Large intestine (tissue), 3 donors: ENCODE measurements around the gene TBPL2. TPM values are rescaled to one million over a fixed set of nuclear protein-coding genes. Genes with fewer than 3 reads are reported as not detected.
"Not testable (repeated sequence)": the region's sequence is repeated elsewhere in the genome, so short reads cannot be mapped to it uniquely, and the experiment has no call there.

Experiments
- DNase-seq, 2 donors: peaks; one replicate each; pipeline versions ENCODE4 v3.0.0 to v3.0.0-alpha.2; 2013
- H3K27ac ChIP-seq: one replicate; pipeline ENCODE4 v1.5.1; 2013; ENCODE audit warnings: low read length
- H3K27me3 ChIP-seq: 2 replicates; pipeline ENCODE4 v1.6.1; 2013; ENCODE audit warnings: low read length; ENCODE audit not compliant: control insufficient read depth, insufficient read depth
- H3K36me3 ChIP-seq: 2 replicates; pipeline ENCODE4 v1.6.1; 2013; ENCODE audit warnings: low read length; ENCODE audit not compliant: control insufficient read depth, insufficient read depth
- H3K4me1 ChIP-seq: one replicate; pipeline ENCODE4 v1.6.1; 2013; ENCODE audit warnings: low read length; ENCODE audit not compliant: control insufficient read depth, insufficient read depth
- H3K4me3 ChIP-seq: one replicate; pipeline ENCODE4 v1.5.1; 2013; ENCODE audit warnings: low read length
- H3K9me3 ChIP-seq: one replicate; pipeline ENCODE4 v1.6.1; 2013; ENCODE audit warnings: mild to moderate bottlenecking, low read depth, low read length, moderate library complexity; ENCODE audit not compliant: control insufficient read depth
- WGBS: methylation state at CpG from one replicate; pipeline ENCODE4 v1.1.5; 2013; ENCODE audit warnings: low lambda C conversion rate; ENCODE audit not compliant: insufficient coverage; 5-methylcytosine and 5-hydroxymethylcytosine counted together
- polyA plus RNA-seq: library from polyadenylated mRNA; unstranded; fragments of 120-200 nt; gene quantifications from one replicate; pipeline ENCODE4 v1.2.1, GENCODE V29; 2013

The TBPL2 gene
- polyA plus RNA-seq, 1 donor = 0.01 TPM

- peak in 1 of 2 donors; percentile 33 for DNase-seq
- WGBS = 88% methylated on average over 3 of the region's 6 CpGs
- H3K4me3 ChIP-seq = no peak overlapping the region
- no peaks in the 10 kb centered on the region for H3K27me3 ChIP-seq
- H3K4me1 ChIP-seq = no peaks in the 10 kb centered on the region
- H3K36me3 ChIP-seq = peaks cover 46% of the 10 kb centered on the region
- H3K9me3 ChIP-seq = no peaks in the 10 kb centered on the region
- H3K27ac ChIP-seq = peak overlapping the region; percentile 37
These were observed 54.2 kb downstream of the TBPL2 start for GRCh38 chr14:55386037-55386808.

GRCh38 chr14:55384536-55384935, 55.9 kb downstream of the TBPL2 start:
- no peaks in the 10 kb centered on the region for H3K27me3 ChIP-seq
- no CpG with 5 or more reads among the region's 3 CpGs for WGBS

GRCh38 chr14:55383541-55384140, 56.8 kb downstream of the TBPL2 start:
- H3K36me3 ChIP-seq = peaks cover 52% of the 10 kb centered on the region
- H3K4me3 ChIP-seq = no peak overlapping the region
- no peak overlapping the region for H3K27ac ChIP-seq
- no peaks in the 10 kb centered on the region for H3K9me3 ChIP-seq
- no CpG with 5 or more reads among the region's 5 CpGs for WGBS
- H3K4me1 ChIP-seq = no peaks in the 10 kb centered on the region
- no peak for DNase-seq
- H3K27me3 ChIP-seq = no peaks in the 10 kb centered on the region

More at GRCh38 chr14:55384536-55384935, 55.9 kb downstream of the TBPL2 start:
- Histone ChIP-seq H3K4me1 (no peaks in the 10 kb centered on the region), H3K36me3 (peaks cover 51% of the 10 kb centered on the region), H3K27ac (no peak overlapping the region), H3K4me3 (no peak overlapping the region), H3K9me3 (no peaks in the 10 kb centered on the region)
- DNase-seq = no peak

- DNase-seq, H3K27ac ChIP-seq, H3K27me3 ChIP-seq, H3K9me3 ChIP-seq, H3K4me1 ChIP-seq, H3K4me3 ChIP-seq: not testable (repeated sequence)
- WGBS = no CpG with 5 or more reads among the region's 10 CpGs
- peaks cover 53% of the 10 kb centered on the region for H3K36me3 ChIP-seq
These were observed 57.4 kb downstream of the TBPL2 start for GRCh38 chr14:55383056-55383466.

GRCh38 chr14:55382483-55382882, 57.9 kb downstream of the TBPL2 start:
- Histone ChIP-seq H3K9me3 (no peaks in the 10 kb centered on the region), H3K4me3 (no peak overlapping the region), H3K36me3 (peaks cover 53% of the 10 kb centered on the region), H3K27ac (no peak overlapping the region), H3K4me1 (no peaks in the 10 kb centered on the region), H3K27me3 (no peaks in the 10 kb centered on the region)
- WGBS = 100% methylated on average over 2 of the region's 4 CpGs
- DNase-seq = no peak

- peaks cover 55% of the 10 kb centered on the region for H3K36me3 ChIP-seq
- no peak overlapping the region for H3K4me3 ChIP-seq
- DNase-seq = no peak
- H3K9me3 ChIP-seq = no peaks in the 10 kb centered on the region
- WGBS = no CpG with 5 or more reads among the region's 2 CpGs
- no peak overlapping the region for H3K27ac ChIP-seq
- no peaks in the 10 kb centered on the region for H3K27me3 ChIP-seq
- H3K4me1 ChIP-seq = no peaks in the 10 kb centered on the region
These were observed 58.9 kb downstream of the TBPL2 start for GRCh38 chr14:55381561-55381960.

- Histone ChIP-seq H3K27ac (no peak overlapping the region), H3K27me3 (no peaks in the 10 kb centered on the region), H3K4me3 (no peak overlapping the region), H3K4me1 (no peaks in the 10 kb centered on the region), H3K9me3 (no peaks in the 10 kb centered on the region), H3K36me3 (peaks cover 60% of the 10 kb centered on the region)
- 81% methylated on average over 3 of the region's 5 CpGs for WGBS
- no peak for DNase-seq
These were observed 59.4 kb downstream of the TBPL2 start for GRCh38 chr14:55381040-55381439.

GRCh38 chr14:55377236-55377635, 63.2 kb downstream of the TBPL2 start:
- Histone ChIP-seq H3K27me3 (no peaks in the 10 kb centered on the region), H3K4me3 (no peak overlapping the region), H3K4me1 (no peaks in the 10 kb centered on the region), H3K9me3 (no peaks in the 10 kb centered on the region), H3K27ac (no peak overlapping the region), H3K36me3 (peaks cover 53% of the 10 kb centered on the region)
- WGBS = 100% methylated on average over 2 of the region's 5 CpGs
- no peak for DNase-seq

GRCh38 chr14:55374771-55375170, 65.6 kb downstream of the TBPL2 start:
- H3K4me1 ChIP-seq = no peaks in the 10 kb centered on the region
- H3K27me3 ChIP-seq = no peaks in the 10 kb centered on the region
- no peak for DNase-seq
- peaks cover 45% of the 10 kb centered on the region for H3K36me3 ChIP-seq
- no peak overlapping the region for H3K27ac ChIP-seq
- H3K9me3 ChIP-seq = no peaks in the 10 kb centered on the region
- 100% methylated on average over 1 of the region's 4 CpGs for WGBS
- no peak overlapping the region for H3K4me3 ChIP-seq

GRCh38 chr14:55373784-55374705, 66.4 kb downstream of the TBPL2 start:
- Histone ChIP-seq H3K27ac (no peak overlapping the region), H3K36me3 (peaks cover 46% of the 10 kb centered on the region)

More at GRCh38 chr14:55373784-55374705, 66.4 kb downstream of the TBPL2 start:
- no peak for DNase-seq
- Histone ChIP-seq H3K4me3 (no peak overlapping the region), H3K9me3 (no peaks in the 10 kb centered on the region), H3K4me1 (no peaks in the 10 kb centered on the region), H3K27me3 (no peaks in the 10 kb centered on the region)
- WGBS = 90% methylated on average over 2 of the region's 5 CpGs
